GM12878 (cell line): ENCODE data around the gene PROSER3. TPM values are rescaled to one million over a fixed set of nuclear protein-coding genes. Genes with fewer than 3 reads are reported as not detected.

Source experiments
- ATAC-seq: fragments of 200-7000 bp; cut with Tn5 transposase; 3 replicates; pipeline ENCODE4 v1.9.1; 2020; ENCODE audit warnings: mild to moderate bottlenecking, moderate library complexity
- BruUV-seq: library from RNA; stranded (reverse); fragments of 400-500 nt; replicated peaks from 2 replicates; lab custom pipeline; 2021; lab: Mats Ljungman, UMichigan
- CTCF ChIA-PET: fragments of 300-600 bp; sonication (Branson Sonifier 250); formaldehyde crosslinking; extraction: SDS; loops from one replicate; lab custom pipeline; 2021; ENCODE audit warnings: inconsistent platforms; lab: Yijun Ruan, JAX
- POLR2A ChIA-PET: fragments of 350-600 bp; formaldehyde crosslinking; extraction: SDS; loops from one replicate; lab custom pipeline; 2021; ENCODE audit warnings: inconsistent platforms; lab: Charles Lee
- RAD21 ChIA-PET: fragments of 300-600 bp; sonication (Branson Sonifier 250); formaldehyde crosslinking; loops from one replicate; lab custom pipeline; 2023; ENCODE audit warnings: antibody characterized with exemption; ENCODE audit not compliant: unreplicated experiment; lab: Charles Lee
- SMC1A ChIA-PET: fragments of 300-600 bp; sonication (Branson Sonifier 250); formaldehyde crosslinking; loops from one replicate; lab custom pipeline; 2023; ENCODE audit not compliant: unreplicated experiment, uncharacterized antibody; lab: Charles Lee
- DNase-seq: peaks from one replicate; pipeline ENCODE4 v3.0.0-alpha.2; 2011; ENCODE audit warnings: low read depth, low spot score
- FAIRE-seq: peaks from 3 replicates; lab custom pipeline; 2011; peaks lifted over from hg19 to GRCh38; lab: Jason Lieb, UNC
- H2AFZ ChIP-seq: 2 replicates; pipeline ENCODE4 v1.6.0; 2011; ENCODE audit warnings: low read depth, low read length, control low read depth; ENCODE audit not compliant: control insufficient read depth
- H3K27ac ChIP-seq: 2 replicates; pipeline ENCODE4 v1.5.1; 2011; ENCODE audit warnings: control low read depth; ENCODE audit not compliant: control insufficient read depth, insufficient read depth
- H3K27me3 ChIP-seq, 2 experiments: replicated peaks in 1 of 2; 2 replicates each; pipeline versions ENCODE4 v1.6.0 to v1.6.1; 2011; ENCODE audit warnings: low read length in 1 of 2; ENCODE audit not compliant: control insufficient read depth in 2 of 2, insufficient read depth in 2 of 2
- H3K36me3 ChIP-seq, 2 experiments: 2 replicates each; pipeline ENCODE4 v1.5.1; 2011; ENCODE audit warnings: low read length in 1 of 2; ENCODE audit not compliant: control insufficient read depth in 2 of 2, insufficient read depth in 2 of 2
- H3K4me1 ChIP-seq: 2 replicates; pipeline ENCODE4 v1.6.1; 2011; ENCODE audit warnings: mild to moderate bottlenecking, low read length, moderate library complexity, mixed read lengths; ENCODE audit not compliant: control insufficient read depth, insufficient read depth
- H3K4me2 ChIP-seq: 2 replicates; pipeline ENCODE4 v1.6.0; 2011; ENCODE audit warnings: control low read depth; ENCODE audit not compliant: control insufficient read depth, insufficient read depth
- H3K4me3 ChIP-seq: fragments of 200-600 bp; sonication (generic); 2 replicates; pipeline ENCODE4 v1.5.1; 2016
- H3K79me2 ChIP-seq: 2 replicates; pipeline ENCODE4 v1.6.0; 2011; ENCODE audit warnings: low read length; ENCODE audit not compliant: control insufficient read depth, insufficient read depth
- H3K9ac ChIP-seq: 2 replicates; pipeline ENCODE4 v1.8.0; 2011; ENCODE audit warnings: low read length, control low read depth, mixed read lengths; ENCODE audit not compliant: control insufficient read depth, insufficient read depth
- H3K9me3 ChIP-seq: replicated peaks from 3 replicates; pipeline ENCODE4 v1.5.1; 2011; ENCODE audit warnings: mild to moderate bottlenecking, low read length; ENCODE audit not compliant: control insufficient read depth, insufficient read depth
- H4K20me1 ChIP-seq: 2 replicates; pipeline ENCODE4 v1.6.0; 2011; ENCODE audit not compliant: control insufficient read depth, insufficient read depth
- ASH2L ChIP-seq: fragments of 300-600, 200-600 bp; sonication (generic); IDR thresholded peaks from 2 replicates; pipeline ENCODE4 v1.6.1; 2017; ENCODE audit warnings: low read depth, mild to moderate bottlenecking, borderline replicate concordance
- CHD1 ChIP-seq: IDR thresholded peaks from 2 replicates; pipeline ENCODE4 v1.6.1; 2012; ENCODE audit warnings: low read depth, low read length, improper control_type of control experiment
- GABPA ChIP-seq: IDR thresholded peaks from 2 replicates; pipeline ENCODE4 v1.6.1; 2014; ENCODE audit warnings: antibody characterized with exemption, low read depth, mild to moderate bottlenecking, inconsistent platforms
- IKZF2 ChIP-seq, 2 experiments: fragments of 450-650 bp; IDR thresholded peaks; 2 replicates each; pipeline ENCODE4 v1.6.1; 2017; ENCODE audit warnings: mild to moderate bottlenecking in 2 of 2, moderate library complexity in 2 of 2
- SMAD5 ChIP-seq: IDR thresholded peaks from 2 replicates; pipeline ENCODE4 v1.6.1; 2016; ENCODE audit warnings: antibody characterized with exemption, low read depth
- STAT3 ChIP-seq: IDR thresholded peaks from 2 replicates; pipeline ENCODE4 v1.6.1; 2011; ENCODE audit warnings: low read depth, low read length, improper control_type of control experiment
- TCF7 ChIP-seq: IDR thresholded peaks from 2 replicates; pipeline ENCODE4 v1.6.1; 2014; ENCODE audit warnings: antibody characterized with exemption, borderline replicate concordance
- WGBS: methylation state at CpG from one replicate; pipeline ENCODE4 v1.1.6; 2016; ENCODE audit warnings: low lambda C conversion rate; ENCODE audit not compliant: insufficient replicate concordance, insufficient coverage; ENCODE audit errors: missing lambda C conversion rate; 5-methylcytosine and 5-hydroxymethylcytosine counted together
- in situ Hi-C: fragments of 300-500 bp; cut with MboI; formaldehyde crosslinking; loops from 9 replicates; pipeline ENCODE4 v1.14.3; 2018; ENCODE audit warnings: mixed read lengths
- intact Hi-C: fragments of 100-400 bp; cut with micrococcal nuclease; formaldehyde crosslinking; loops from one replicate; pipeline ENCODE4 v1.14.2; 2022; ENCODE audit not compliant: unreplicated experiment
- polyA plus RNA-seq, 11 experiments: library from polyadenylated mRNA; depleted of rRNA in 4 of 11; unstranded in 6 of 11; stranded (reverse) in 5 of 11; fragments of >200 nt; fragmentation: Nextera tagmentation in 4 of 11; fragmentation: Illumina TruSeq in 1 of 11; extraction: Ambion mirVana in 4 of 11; extraction: Trizol in 1 of 11; gene quantifications; 1 replicate in 1 of 11; 2 replicates in 10 of 11; pipeline versions ENCODE4 v1.2.1 to v1.2.3, GENCODE V29; 2011 to 2016; ENCODE audit warnings: inconsistent platforms in 2 of 11, missing spikeins in 2 of 11, low read depth in 1 of 11
- total RNA-seq, 4 experiments: library from RNA; depleted of rRNA in 3 of 4; stranded (reverse); fragments of >200 nt in 3 of 4; fragmentation: Illumina TruSeq in 1 of 4; extraction: Trizol in 1 of 4; gene quantifications; 2 replicates each; pipeline versions ENCODE4 v1.2.1 to v1.2.3, GENCODE V29; 2013 to 2021
- TF ChIP-seq, protein P1 (sequence below): fragments of 450-650 bp; IDR thresholded peaks from 2 replicates; pipeline ENCODE4 v1.6.1; 2016; ENCODE audit warnings: mild to moderate bottlenecking, moderate library complexity, borderline replicate concordance
- TF ChIP-seq, protein P2 (sequence below): fragments of 450-650 bp; conservative IDR thresholded peaks from 2 replicates; pipeline ENCODE4 v1.6.1; 2017; ENCODE audit warnings: mild to moderate bottlenecking, moderate library complexity
- TF ChIP-seq, protein P3 (sequence below): IDR thresholded peaks from 2 replicates; pipeline ENCODE4 v1.6.1; 2012; ENCODE audit warnings: improper control_type of control experiment, low read depth, low read length; ENCODE audit not compliant: insufficient replicate concordance

PROSER3 gene
- total and polyA plus RNA-seq, 10 of the 15 experiments (the other 5 are each of a cell fraction or from before 2014, with no cell fraction given), result 0.85 to 25.1 (median 9.6) TPM

DNA sequence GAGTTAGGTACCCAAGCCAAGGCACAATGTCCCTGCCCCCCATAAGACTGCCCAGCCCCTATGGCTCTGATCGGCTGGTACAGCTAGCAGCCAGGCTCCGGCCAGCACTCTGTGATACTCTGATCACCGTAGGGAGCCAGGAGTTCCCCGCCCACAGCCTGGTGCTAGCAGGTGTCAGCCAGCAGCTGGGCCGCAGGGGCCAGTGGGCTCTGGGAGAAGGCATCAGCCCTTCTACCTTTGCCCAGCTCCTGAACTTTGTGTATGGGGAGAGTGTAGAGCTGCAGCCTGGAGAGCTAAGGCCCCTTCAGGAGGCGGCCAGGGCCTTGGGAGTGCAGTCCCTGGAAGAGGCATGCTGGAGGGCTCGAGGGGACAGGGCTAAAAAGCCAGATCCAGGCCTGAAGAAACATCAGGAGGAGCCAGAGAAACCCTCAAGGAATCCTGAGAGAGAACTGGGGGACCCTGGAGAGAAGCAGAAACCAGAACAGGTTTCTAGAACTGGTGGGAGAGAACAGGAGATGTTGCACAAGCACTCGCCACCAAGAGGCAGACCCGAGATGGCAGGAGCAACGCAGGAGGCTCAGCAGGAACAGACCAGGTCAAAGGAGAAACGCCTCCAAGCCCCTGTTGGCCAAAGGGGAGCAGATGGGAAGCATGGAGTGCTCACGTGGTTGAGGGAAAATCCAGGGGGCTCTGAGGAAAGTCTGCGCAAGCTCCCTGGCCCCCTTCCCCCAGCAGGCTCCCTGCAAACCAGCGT, 43.2 kb upstream of the PROSER3 start:
- Histone ChIP-seq H3K79me2 (peaks cover 66% of the 10 kb centered on the region), H3K4me3 (peak overlapping the region; percentile 82), H3K27ac (peak overlapping the region; percentile 95), H2AFZ (no peak overlapping the region), H3K9me3 (no peaks in the 10 kb centered on the region), H3K4me2 (peak overlapping the region; percentile 99), H3K27me3 (no peaks in the 10 kb centered on the region), H3K36me3 (no peaks in the 10 kb centered on the region; a peak in 1 of 4 replicates), H4K20me1 (no peaks in the 10 kb centered on the region), H3K4me1 (peaks cover 53% of the 10 kb centered on the region), H3K9ac (peak overlapping the region; percentile 77)
- FAIRE-seq (peak; percentile 54), ATAC-seq (0 out of 3 replicates have a peak, but pooled peaks have one; percentile 3), DNase-seq (no peak)
- in situ Hi-C loops, result no loop called here
- ChIA-PET RAD21 (interaction anchor here (0.7 to 6.3 kb wide), 7 partner anchors 16 to 67 kb away, joined by 3 to 430 read pairs (median 13); partner anchors contain the start of genes COX6B1, IGFLR1, LIN37 and ZBTB32), CTCF (interaction anchor here (0.8 to 7.3 kb wide), 7 partner anchors 13 to 206 kb away, joined by 3 to 271 read pairs (median 10); partner anchors contain the start of genes PSENEN and U2AF1L4), POLR2A (interaction anchor here (0.5 to 12.1 kb wide), 5 partner anchors 15 to 489 kb away, joined by 3 to 516 read pairs (median 11); partner anchors contain the start of genes IGFLR1, NFKBID, PSENEN and U2AF1L4), SMC1A (interaction anchor here (0.7 to 6.3 kb wide), 5 partner anchors 17 to 338 kb away, joined by 3 to 375 read pairs (median 3); partner anchors contain the start of gene ZBTB32)
- intact Hi-C loops, result loop anchor here (5.0 kb wide), 1 partner anchor 188 kb away; the partner anchor contains the start of genes HCST and NFKBID
- 9% methylated on average over 14 of the region's 14 CpGs for WGBS
- no TSS peak for BruUV-seq
- no peak for TF ChIP-seq GABPA
- TF ChIP-seq, protein P1, sequence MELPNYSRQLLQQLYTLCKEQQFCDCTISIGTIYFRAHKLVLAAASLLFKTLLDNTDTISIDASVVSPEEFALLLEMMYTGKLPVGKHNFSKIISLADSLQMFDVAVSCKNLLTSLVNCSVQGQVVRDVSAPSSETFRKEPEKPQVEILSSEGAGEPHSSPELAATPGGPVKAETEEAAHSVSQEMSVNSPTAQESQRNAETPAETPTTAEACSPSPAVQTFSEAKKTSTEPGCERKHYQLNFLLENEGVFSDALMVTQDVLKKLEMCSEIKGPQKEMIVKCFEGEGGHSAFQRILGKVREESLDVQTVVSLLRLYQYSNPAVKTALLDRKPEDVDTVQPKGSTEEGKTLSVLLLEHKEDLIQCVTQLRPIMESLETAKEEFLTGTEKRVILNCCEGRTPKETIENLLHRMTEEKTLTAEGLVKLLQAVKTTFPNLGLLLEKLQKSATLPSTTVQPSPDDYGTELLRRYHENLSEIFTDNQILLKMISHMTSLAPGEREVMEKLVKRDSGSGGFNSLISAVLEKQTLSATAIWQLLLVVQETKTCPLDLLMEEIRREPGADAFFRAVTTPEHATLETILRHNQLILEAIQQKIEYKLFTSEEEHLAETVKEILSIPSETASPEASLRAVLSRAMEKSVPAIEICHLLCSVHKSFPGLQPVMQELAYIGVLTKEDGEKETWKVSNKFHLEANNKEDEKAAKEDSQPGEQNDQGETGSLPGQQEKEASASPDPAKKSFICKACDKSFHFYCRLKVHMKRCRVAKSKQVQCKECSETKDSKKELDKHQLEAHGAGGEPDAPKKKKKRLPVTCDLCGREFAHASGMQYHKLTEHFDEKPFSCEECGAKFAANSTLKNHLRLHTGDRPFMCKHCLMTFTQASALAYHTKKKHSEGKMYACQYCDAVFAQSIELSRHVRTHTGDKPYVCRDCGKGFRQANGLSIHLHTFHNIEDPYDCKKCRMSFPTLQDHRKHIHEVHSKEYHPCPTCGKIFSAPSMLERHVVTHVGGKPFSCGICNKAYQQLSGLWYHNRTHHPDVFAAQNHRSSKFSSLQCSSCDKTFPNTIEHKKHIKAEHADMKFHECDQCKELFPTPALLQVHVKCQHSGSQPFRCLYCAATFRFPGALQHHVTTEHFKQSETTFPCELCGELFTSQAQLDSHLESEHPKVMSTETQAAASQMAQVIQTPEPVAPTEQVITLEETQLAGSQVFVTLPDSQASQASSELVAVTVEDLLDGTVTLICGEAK, result no peak
- TF ChIP-seq IKZF2 (IDR thresholded peaks at IDR 0.05), result peak in 1 of 2 experiments; percentile 21; a peak in 1 of 4 replicates
- TF ChIP-seq TCF7, result no peak
- TF ChIP-seq, protein P2, sequence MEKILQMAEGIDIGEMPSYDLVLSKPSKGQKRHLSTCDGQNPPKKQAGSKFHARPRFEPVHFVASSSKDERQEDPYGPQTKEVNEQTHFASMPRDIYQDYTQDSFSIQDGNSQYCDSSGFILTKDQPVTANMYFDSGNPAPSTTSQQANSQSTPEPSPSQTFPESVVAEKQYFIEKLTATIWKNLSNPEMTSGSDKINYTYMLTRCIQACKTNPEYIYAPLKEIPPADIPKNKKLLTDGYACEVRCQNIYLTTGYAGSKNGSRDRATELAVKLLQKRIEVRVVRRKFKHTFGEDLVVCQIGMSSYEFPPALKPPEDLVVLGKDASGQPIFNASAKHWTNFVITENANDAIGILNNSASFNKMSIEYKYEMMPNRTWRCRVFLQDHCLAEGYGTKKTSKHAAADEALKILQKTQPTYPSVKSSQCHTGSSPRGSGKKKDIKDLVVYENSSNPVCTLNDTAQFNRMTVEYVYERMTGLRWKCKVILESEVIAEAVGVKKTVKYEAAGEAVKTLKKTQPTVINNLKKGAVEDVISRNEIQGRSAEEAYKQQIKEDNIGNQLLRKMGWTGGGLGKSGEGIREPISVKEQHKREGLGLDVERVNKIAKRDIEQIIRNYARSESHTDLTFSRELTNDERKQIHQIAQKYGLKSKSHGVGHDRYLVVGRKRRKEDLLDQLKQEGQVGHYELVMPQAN, result peak; percentile 51; the same call in 1 of the 2 replicates
- TF ChIP-seq STAT3, result no peak
- TF ChIP-seq SMAD5, result no peak
- TF ChIP-seq, protein P3, sequence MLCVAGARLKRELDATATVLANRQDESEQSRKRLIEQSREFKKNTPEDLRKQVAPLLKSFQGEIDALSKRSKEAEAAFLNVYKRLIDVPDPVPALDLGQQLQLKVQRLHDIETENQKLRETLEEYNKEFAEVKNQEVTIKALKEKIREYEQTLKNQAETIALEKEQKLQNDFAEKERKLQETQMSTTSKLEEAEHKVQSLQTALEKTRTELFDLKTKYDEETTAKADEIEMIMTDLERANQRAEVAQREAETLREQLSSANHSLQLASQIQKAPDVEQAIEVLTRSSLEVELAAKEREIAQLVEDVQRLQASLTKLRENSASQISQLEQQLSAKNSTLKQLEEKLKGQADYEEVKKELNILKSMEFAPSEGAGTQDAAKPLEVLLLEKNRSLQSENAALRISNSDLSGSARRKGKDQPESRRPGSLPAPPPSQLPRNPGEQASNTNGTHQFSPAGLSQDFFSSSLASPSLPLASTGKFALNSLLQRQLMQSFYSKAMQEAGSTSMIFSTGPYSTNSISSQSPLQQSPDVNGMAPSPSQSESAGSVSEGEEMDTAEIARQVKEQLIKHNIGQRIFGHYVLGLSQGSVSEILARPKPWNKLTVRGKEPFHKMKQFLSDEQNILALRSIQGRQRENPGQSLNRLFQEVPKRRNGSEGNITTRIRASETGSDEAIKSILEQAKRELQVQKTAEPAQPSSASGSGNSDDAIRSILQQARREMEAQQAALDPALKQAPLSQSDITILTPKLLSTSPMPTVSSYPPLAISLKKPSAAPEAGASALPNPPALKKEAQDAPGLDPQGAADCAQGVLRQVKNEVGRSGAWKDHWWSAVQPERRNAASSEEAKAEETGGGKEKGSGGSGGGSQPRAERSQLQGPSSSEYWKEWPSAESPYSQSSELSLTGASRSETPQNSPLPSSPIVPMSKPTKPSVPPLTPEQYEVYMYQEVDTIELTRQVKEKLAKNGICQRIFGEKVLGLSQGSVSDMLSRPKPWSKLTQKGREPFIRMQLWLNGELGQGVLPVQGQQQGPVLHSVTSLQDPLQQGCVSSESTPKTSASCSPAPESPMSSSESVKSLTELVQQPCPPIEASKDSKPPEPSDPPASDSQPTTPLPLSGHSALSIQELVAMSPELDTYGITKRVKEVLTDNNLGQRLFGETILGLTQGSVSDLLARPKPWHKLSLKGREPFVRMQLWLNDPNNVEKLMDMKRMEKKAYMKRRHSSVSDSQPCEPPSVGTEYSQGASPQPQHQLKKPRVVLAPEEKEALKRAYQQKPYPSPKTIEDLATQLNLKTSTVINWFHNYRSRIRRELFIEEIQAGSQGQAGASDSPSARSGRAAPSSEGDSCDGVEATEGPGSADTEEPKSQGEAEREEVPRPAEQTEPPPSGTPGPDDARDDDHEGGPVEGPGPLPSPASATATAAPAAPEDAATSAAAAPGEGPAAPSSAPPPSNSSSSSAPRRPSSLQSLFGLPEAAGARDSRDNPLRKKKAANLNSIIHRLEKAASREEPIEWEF, result no peak
- no peak for TF ChIP-seq CHD1
- TF ChIP-seq ASH2L, result no peak
